GM18520 (cell line): ENCODE results near the gene ARHGEF12.

Experiments
- ATAC-seq: cut with Tn5 transposase; IDR thresholded peaks from one replicate; pipeline ENCODE4 v1.9.1; 2021; ENCODE audit not compliant: unreplicated experiment

The ARHGEF12 gene

GRCh38 chr11:120335908-120336640 lies at the start of gene ARHGEF12:
Gene ARHGEF12, plus strand, starts transcription at chr11:120336413. Its CDS starts 831 bp downstream, at chr11:120337244.
- peak; percentile 44 for ATAC-seq

DNA sequence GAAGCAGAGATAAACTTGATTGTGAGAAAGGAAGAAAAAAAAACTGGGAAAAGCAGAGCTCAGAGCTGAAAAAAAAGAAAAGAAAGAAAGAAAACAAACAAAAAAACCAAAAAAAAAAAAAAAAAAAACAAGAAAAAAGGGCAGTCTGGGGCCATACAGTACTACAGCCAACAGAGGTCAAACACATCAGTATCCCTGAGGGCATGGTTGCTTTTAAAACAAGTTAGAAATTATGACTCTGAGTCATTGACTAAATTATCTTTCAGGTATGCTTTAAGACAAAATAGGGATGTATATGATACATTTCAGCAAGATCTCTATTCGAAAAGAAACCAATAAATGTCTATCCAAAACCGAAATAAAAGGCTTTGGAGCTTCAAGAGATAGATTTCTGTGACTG lies 48.2 kb upstream of the ARHGEF12 start:
- ATAC-seq = no peak

- no peak for ATAC-seq
These were observed 46.8 kb upstream of the ARHGEF12 start for GRCh38 chr11:120289426-120289825.

DNA sequence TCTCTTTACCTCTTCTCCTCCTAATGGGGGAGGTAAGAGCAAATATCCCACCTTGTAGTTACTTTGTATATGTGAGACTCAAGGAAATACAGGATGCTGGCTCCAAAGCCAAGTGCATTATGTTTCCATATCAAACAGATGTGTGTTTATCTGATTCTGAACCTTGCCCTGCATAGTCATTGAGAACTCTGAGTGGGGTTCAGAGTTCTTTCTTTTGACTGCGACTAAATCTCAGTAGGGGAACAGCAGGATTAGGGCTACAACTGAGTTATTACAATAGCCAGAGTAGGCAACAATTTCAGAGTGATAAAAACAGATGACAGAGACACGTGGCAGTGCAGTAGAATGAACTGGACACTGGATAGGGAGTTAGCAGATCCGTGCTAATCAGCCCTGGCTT lies 45.3 kb upstream of the ARHGEF12 start:
- ATAC-seq = no peak

DNA sequence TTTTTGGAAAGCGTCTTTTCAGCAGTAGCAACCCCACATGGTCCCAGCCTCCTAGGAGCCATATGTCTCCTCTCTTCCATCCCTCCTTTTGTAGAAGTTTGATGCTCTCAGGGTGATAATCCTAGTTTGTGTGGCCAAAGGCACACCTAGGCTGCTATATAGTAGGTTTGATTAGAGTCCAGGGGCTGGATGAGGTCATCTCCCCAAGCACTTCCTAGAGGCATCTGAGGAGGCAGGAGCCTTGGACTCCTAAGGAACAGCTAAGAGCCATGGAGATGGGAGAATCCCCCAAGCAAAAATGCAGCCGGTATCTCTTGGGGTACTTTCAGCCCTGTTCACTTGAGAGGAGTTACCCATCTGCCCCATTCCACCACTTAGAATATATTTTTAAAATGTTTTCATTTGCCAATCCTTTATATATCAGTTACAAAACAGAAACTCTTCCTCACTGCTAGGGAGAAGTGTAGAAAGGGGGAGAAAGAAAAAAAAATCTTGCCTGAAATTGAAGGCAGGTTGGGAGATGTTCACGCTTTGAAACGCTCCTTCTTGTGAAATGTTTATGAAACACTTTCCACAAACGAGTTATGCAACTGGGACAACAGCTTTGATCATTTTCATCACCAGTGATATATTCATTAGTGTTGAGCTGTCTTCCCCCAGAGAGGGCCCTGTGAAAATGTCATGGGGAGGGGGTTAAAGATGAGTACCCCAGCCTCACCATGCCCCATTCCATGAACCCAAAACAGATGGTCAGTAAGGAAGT lies 43.0 kb upstream of the ARHGEF12 start:
- ATAC-seq = no peak

DNA sequence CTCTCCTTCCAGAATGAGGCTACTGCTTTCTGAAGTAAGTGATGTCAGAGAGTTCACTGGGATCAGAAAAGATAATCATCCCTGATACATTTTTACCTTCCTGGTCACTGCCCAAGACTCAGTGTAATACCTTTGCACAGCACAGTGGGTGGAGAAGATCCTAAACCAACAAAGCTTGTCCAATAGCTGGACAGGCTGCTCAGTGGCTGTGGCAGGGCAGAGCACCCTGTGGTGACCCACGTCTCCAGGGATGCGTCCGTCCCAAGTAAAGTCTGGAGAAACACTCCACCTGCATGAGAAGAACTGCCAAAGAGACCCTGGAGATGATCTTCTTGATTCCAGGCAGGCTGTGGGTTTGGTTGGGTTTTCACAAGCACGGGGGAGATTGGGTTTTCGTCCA lies 42.1 kb upstream of the ARHGEF12 start:
- ATAC-seq = no peak

DNA sequence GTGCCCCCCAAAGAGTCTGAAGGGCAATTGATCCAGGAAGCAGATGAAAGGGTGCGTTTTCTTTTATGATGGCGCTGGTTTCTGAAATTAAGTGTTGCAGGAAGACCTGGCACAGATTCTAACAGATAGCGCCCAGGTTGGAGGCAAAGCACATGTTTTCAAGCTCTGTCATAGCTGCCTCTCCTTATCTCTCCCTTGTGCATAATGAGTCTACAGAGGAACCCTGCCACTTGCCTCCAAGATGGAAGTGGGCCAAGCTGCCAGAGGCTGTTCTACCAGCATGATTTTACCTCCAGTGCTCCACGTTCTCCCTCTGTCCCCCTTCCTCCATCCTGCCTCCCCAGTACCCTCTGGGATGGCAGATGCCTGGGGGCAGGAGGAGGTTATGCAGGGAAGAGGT lies 41.1 kb upstream of the ARHGEF12 start:
- no peak for ATAC-seq

DNA sequence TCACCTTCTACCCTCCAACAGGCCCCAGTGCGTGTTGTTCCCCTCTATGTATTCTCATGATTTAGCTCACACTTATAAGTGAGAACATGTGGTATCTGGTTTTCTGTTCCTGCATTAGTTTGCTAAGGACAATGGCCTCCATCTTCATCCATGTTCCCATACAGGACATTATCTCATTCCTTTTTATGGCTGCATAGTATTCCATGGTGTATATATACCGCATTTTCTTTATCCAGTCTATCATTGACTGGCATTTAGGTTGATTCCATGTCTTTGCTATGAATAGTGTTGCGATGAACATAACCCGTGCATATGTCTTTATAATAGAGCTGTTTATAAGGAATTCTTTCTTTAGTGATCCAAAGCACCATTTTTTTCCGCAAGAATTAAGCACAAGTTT lies 39.7 kb upstream of the ARHGEF12 start:
- ATAC-seq = no peak

DNA sequence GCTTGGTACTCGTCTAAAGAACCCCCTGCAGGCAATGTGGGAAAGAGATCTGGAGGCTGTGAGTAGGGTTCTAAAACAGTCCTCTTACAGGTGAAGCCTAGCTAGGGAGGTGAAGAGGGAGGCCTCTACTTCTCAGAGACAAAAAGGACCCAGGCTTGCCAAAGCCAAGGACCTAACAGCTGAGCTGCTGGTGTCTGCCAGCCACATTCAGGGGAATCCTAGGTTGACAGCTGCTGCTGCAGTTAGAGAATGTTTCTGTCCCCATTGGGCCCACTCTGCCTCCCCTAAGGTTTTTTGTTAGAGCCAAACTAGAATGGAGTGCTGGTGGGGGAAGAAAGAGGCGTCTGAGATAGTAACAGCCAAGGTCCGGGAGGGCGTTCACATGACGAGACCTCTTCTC lies 37.8 kb upstream of the ARHGEF12 start:
- no peak for ATAC-seq

- ATAC-seq = no peak
These were observed 34.0 kb upstream of the ARHGEF12 start for GRCh38 chr11:120302001-120302805.

DNA sequence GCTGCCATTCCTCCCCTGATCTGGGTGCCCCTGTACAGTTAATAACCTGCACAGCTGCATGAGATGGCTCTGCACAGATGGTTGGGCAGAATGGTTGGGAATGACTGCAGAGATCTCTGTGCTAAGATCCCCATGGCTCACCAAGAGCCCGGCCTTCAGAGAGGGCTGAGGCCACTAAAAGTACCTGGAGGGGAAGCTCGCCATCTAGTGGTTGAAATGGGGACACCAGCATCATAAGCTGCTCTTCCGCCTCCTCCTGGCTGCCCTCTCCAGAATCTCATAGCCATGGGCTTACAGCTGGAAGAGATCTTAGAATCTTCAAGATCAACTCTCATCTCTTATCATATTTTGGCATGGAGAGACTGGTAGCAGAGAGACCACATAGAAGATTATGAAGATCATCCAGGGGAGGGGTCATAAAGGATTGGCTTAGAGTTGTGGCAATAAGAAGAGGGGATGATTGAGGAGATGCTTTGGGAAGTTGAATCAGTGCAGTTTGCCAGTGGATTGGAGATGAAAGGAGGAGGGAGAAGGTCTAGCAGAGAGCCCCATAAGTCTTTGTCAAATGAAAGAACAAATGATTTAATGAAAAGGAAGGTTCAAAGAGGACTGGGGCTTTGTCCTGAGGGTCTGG lies 33.1 kb upstream of the ARHGEF12 start:
- ATAC-seq = no peak

- ATAC-seq = no peak
These were observed 31.7 kb upstream of the ARHGEF12 start for GRCh38 chr11:120304526-120304925.

GRCh38 chr11:120305286-120305685 lies 30.9 kb upstream of the ARHGEF12 start:
- no peak for ATAC-seq

GRCh38 chr11:120306519-120307242 lies 29.5 kb upstream of the ARHGEF12 start:
- ATAC-seq = no peak

- ATAC-seq = no peak
These were observed 28.7 kb upstream of the ARHGEF12 start for GRCh38 chr11:120307476-120307875.

- ATAC-seq = no peak
These were observed 28.1 kb upstream of the ARHGEF12 start for GRCh38 chr11:120308081-120308480.

GRCh38 chr11:120310870-120311269 lies 25.3 kb upstream of the ARHGEF12 start:
- ATAC-seq = no peak

- no peak for ATAC-seq
These were observed 21.4 kb upstream of the ARHGEF12 start for GRCh38 chr11:120314861-120315260.

DNA sequence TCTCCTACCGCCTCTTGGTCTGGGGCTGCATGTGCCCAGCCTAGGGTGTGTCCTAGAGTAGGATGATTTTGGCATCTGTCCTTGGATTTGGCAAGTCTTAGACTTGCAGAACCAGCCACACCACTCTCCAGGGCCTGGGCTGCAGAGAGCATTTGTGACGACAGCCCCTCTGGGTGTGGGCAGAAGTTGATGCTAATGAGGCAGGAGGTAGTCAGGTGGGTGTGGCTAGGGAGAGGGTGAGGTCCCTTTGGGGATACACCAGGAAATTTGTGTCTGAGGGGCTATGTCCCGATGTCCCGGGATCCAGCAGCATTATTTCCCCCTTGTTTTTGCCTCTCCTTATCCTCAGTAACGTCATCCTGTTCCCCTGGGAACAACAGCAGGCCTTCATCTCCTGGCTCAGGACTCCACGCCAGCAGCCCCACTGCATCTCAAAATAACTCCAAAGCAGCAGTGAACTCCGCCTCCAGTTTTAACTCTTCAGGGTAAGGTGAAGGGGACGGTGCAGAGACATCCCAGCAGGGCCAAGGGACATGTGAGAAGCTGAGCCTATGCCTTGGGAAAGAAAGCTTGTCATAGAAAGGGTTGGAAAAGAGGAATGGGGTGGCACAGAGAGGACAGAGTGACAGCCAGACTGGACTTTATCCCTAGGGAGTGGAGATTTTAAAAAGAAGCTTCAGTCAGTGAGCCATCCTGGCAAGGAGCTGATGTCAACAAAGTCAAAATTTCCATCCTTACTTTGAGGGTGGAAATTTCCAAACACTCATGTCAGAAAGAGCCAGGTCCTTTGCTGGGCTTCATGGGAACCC lies 19.1 kb upstream of the ARHGEF12 start:
- no peak for ATAC-seq
